Heart right ventricle (tissue), 16 donors: ENCODE measurements around the gene SLC35G6. TPM values are rescaled to one million over a fixed set of nuclear protein-coding genes. Genes with fewer than 3 reads are reported as not detected.

Source experiments
- ATAC-seq, 8 donors: fragments of 200-7000 bp; cut with Tn5 transposase; one replicate each; pipeline ENCODE4 v1.9.1; 2020; ENCODE audit warnings: mild to moderate bottlenecking in 8 of 8, moderate library complexity in 8 of 8, moderate number of reproducible peaks in 1 of 8
- DNase-seq, 2 donors: peaks; one replicate each; pipeline ENCODE4 v3.0.0-alpha.2; 2020
- H3K27ac ChIP-seq, 10 donors: fragments of 200-600 bp; sonication (generic) in 2 of 10; one replicate each; pipeline versions ENCODE4 v1.5.0 to v1.8.0; 2020 to 2022; ENCODE audit warnings: mild to moderate bottlenecking in 3 of 10
- H3K27me3 ChIP-seq, 7 donors: fragments of 200-600 bp; one replicate each; pipeline ENCODE4 v1.8.0; 2021 to 2022; ENCODE audit warnings: mild to moderate bottlenecking in 2 of 7
- H3K36me3 ChIP-seq, 9 donors: fragments of 200-600 bp; sonication (generic) in 1 of 9; one replicate each; pipeline versions ENCODE4 v1.5.0 to v1.8.0; 2020 to 2022; ENCODE audit warnings: mild to moderate bottlenecking in 2 of 9
- H3K4me1 ChIP-seq, 9 donors: fragments of 200-600 bp; sonication (generic) in 1 of 9; one replicate each; pipeline versions ENCODE4 v1.5.0 to v1.8.0; 2020 to 2022; ENCODE audit warnings: mild to moderate bottlenecking in 4 of 9
- H3K4me3 ChIP-seq, 10 donors: fragments of 200-600 bp; sonication (generic) in 2 of 10; one replicate each; pipeline versions ENCODE4 v1.5.0 to v1.8.0; 2020 to 2022; ENCODE audit warnings: mild to moderate bottlenecking in 7 of 10, moderate library complexity in 2 of 10
- H3K9me3 ChIP-seq, 11 donors: fragments of 200-600 bp in 10 of 11; sonication (generic) in 2 of 11; one replicate each; pipeline versions ENCODE4 v1.5.0 to v1.8.0; 2013 to 2022; ENCODE audit warnings: mild to moderate bottlenecking in 2 of 11, control low read depth in 1 of 11, moderate library complexity in 1 of 11
- CTCF ChIP-seq, 9 donors: fragments of 200-600 bp; sonication (generic) in 2 of 9; IDR thresholded peaks; one replicate each; pipeline versions ENCODE4 v1.5.0 to v1.8.0; 2021 to 2022; ENCODE audit warnings: antibody characterized with exemption in 9 of 9, mild to moderate bottlenecking in 5 of 9, moderate library complexity in 1 of 9
- WGBS, 2 donors: extraction: QIAGEN DNeasy Blood & Tissue Kit; methylation state at CpG; one replicate each; pipeline ENCODE4 v1.1.7; 2013; ENCODE audit warnings: inconsistent platforms in 1 of 2; 5-methylcytosine and 5-hydroxymethylcytosine counted together
- intact Hi-C, 10 donors: fragments of 100-400 bp; cut with DNase I; formaldehyde crosslinking; loops; one replicate each; pipeline versions ENCODE4 v1.11.1 to v1.14.2; 2022
- polyA plus RNA-seq, 2 donors: library from polyadenylated mRNA; stranded (reverse); fragments of 200-250 nt; gene quantifications; one replicate each; pipeline ENCODE4 v1.2.3, GENCODE V29; 2013
- total RNA-seq, 10 donors: library from RNA; stranded (reverse); fragmentation: NEBNext Ultra II Directional in 3 of 10; extraction: Animal tissue kit (Norgen Biotek cat#: 25700) in 3 of 10; gene quantifications; one replicate each; pipeline versions ENCODE4 v1.2.1 to v1.2.4, GENCODE V29; 2021 to 2023
- donor health status: Arrhythmogenic right ventricular cardiomyopathy.
- donor health status: ischemic (EF 13 %, LVEDD 7.1; RV severe dilation, severe dysfunction).
- donor health status: healthy with polysubstance abuse.
- donor health status: DM: no; HTN: yes; CAD: no.
- donor health status: DM: no; HTN: no; CAD: no.
- donor health status: ischemic (EF 25% LVEDD 6.9; RV normal size, moderate dysfunction).
- donor health status: ischemic (EF 25% LVEDD 5.7; RV mildly dilated, moderate dysfunction).
- donor health status: healthy.
- donor health status: DM: yes; HTN: yes; CAD: no.
- donor health status: Ischemic cardiomyopathy.
- donor health status: ischemic (EF 35%, LVEDD 5.7; RV mildly dilated, moderate dysfunction).
- donor health status: nonischemic (EF 11% LVEDD 7.7; RV severe dilation, severe dysfunction).
- donor health status: DM: yes; HTN: yes; CAD: no.
- donor health status: PGD.
- donor health status: ischemic (EF 29% LVEDD 5.4; RV normal size, mild dysfunction).
- donor health status: nonischemic (EF 23%, LVEDD 6.1; RV moderate dilation, normal function).

Gene SLC35G6
- total and polyA plus RNA-seq, 12 donors, result not detected

DNA sequence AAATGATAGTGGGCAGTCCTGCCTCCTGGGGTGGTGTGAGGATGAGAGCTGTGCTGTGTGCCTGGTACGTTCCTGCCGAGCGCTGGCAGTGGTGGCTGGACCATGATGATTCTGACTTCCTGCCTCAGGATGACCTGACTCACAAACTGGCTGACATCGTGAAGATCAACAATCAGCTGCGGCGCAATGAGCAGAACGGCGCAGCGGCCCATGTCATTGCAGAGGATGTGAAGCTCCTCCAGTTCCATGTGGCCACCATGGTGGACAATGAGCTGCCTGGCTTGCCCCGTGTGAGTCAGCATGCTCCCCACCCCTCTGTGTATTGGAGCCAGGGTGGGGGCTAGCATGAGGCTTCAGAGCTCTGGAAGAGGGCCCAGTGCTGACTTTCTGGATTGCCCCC lies 16.0 kb downstream of the SLC35G6 start:
- peaks cover 5 to 82% (median 55%) of the 10 kb centered on the region in 9 donors for H3K36me3 ChIP-seq
- H3K27ac ChIP-seq, result peak overlapping the region; percentile 46 to 88 (median 80)
- intact Hi-C loops, result no loop called here

GRCh38 chr17:7497636-7498035 lies 16.4 kb downstream of the SLC35G6 start:
- 90% methylated on average over 14 of the region's 14 CpGs for WGBS, 2 donors
- no peak for ATAC-seq
- intact Hi-C loops, result no loop called here

More for the DNA sequence above, 16.0 kb downstream of the SLC35G6 start:
- DNase-seq (peak in 1 of 2 donors; percentile 29), ATAC-seq (peak; percentile 35 to 83 (median 70))
- 68 to 74% methylated on average over 10 of the region's 10 CpGs for WGBS, 2 donors
- no peaks in the 10 kb centered on the region for H3K9me3 ChIP-seq
- no peaks in the 10 kb centered on the region for H3K27me3 ChIP-seq
- peaks cover 0 to 61% (median 31%) of the 10 kb centered on the region in 9 donors for H3K4me1 ChIP-seq
- H3K4me3 ChIP-seq, result peak overlapping the region in 1 of 10 donors; percentile 17
- TF ChIP-seq CTCF (IDR thresholded peaks at IDR 0.05), result no peak

DNA sequence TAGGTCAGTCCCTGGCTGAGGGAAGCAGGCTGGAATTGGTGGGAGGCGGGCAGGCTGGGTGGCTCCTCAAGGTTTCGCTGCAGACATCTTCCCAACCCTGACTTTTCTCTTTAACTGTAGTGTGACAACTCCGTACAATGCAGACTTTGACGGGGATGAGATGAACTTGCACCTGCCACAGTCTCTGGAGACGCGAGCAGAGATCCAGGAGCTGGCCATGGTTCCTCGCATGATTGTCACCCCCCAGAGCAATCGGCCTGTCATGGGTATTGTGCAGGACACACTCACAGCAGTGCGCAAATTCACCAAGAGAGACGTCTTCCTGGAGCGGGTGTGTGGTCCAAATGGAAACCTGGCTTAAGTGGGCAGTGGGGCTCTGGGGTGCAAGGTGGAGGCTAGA lies 17.9 kb downstream of the SLC35G6 start:
- Histone ChIP-seq H3K27me3 (no peaks in the 10 kb centered on the region), H3K4me1 (peaks cover 0 to 43% (median 18%) of the 10 kb centered on the region in 9 donors), H3K36me3 (peaks cover 18 to 99% (median 74%) of the 10 kb centered on the region in 9 donors), H3K4me3 (no peak overlapping the region), H3K27ac (no peak overlapping the region), H3K9me3 (no peaks in the 10 kb centered on the region)
- DNase-seq (no peak), ATAC-seq (no peak)
- 87 to 93% methylated on average over 11 of the region's 11 CpGs for WGBS, 2 donors
- TF ChIP-seq CTCF (IDR thresholded peaks at IDR 0.05), result no peak
- intact Hi-C loops, result no loop called here

More at GRCh38 chr17:7497636-7498035, 16.4 kb downstream of the SLC35G6 start:
- no peak for TF ChIP-seq CTCF (IDR thresholded peaks at IDR 0.05)
- H3K4me1 ChIP-seq, result peaks cover 0 to 58% (median 30%) of the 10 kb centered on the region in 9 donors
- no peaks in the 10 kb centered on the region for H3K27me3 ChIP-seq
- no peak for DNase-seq
- peaks cover 7 to 86% (median 60%) of the 10 kb centered on the region in 9 donors for H3K36me3 ChIP-seq
- H3K9me3 ChIP-seq, result no peaks in the 10 kb centered on the region
- H3K4me3 ChIP-seq, result no peak overlapping the region
- peak overlapping the region in 8 of 10 donors; percentile 46 to 88 (median 80) for H3K27ac ChIP-seq

- WGBS, 2 donors, result 84 to 88% methylated on average over 14 of the region's 14 CpGs
- DNase-seq (no peak), ATAC-seq (no peak)
- H3K4me1 ChIP-seq, result peaks cover 0 to 19% (median 9%) of the 10 kb centered on the region in 9 donors
- H3K27me3 ChIP-seq, result no peaks in the 10 kb centered on the region
- H3K27ac ChIP-seq, result no peak overlapping the region
- H3K9me3 ChIP-seq, result no peaks in the 10 kb centered on the region
- TF ChIP-seq CTCF (IDR thresholded peaks at IDR 0.05), result no peak
- H3K4me3 ChIP-seq, result no peak overlapping the region
- H3K36me3 ChIP-seq, result peaks cover 18 to 100% (median 94%) of the 10 kb centered on the region in 9 donors
- intact Hi-C loops, result no loop called here
These were observed 20.5 kb downstream of the SLC35G6 start for GRCh38 chr17:7501729-7502128.
